ENCODE data around the gene KBTBD6.
"Not testable (repeated sequence)": the region's sequence is repeated elsewhere in the genome, so short reads cannot be mapped to it uniquely, and the experiment has no call there.

KBTBD6 gene

GRCh38 chr13:41132512-41133152 is at the start of gene KBTBD6:
KBTBD6 (minus strand) TSS chr13:41132802; CDS start chr13:41132511, 291 bp downstream.
- in situ Hi-C loops (cut with MboI; ENCODE audit: low sequenced_read_pairs), result no loop called here

- in situ Hi-C loops (cut with MboI; ENCODE audit: low sequenced_read_pairs), result no loop called here
Observed at GRCh38 chr13:41182231-41182630, 49.6 kb upstream of the KBTBD6 start.

DNA sequence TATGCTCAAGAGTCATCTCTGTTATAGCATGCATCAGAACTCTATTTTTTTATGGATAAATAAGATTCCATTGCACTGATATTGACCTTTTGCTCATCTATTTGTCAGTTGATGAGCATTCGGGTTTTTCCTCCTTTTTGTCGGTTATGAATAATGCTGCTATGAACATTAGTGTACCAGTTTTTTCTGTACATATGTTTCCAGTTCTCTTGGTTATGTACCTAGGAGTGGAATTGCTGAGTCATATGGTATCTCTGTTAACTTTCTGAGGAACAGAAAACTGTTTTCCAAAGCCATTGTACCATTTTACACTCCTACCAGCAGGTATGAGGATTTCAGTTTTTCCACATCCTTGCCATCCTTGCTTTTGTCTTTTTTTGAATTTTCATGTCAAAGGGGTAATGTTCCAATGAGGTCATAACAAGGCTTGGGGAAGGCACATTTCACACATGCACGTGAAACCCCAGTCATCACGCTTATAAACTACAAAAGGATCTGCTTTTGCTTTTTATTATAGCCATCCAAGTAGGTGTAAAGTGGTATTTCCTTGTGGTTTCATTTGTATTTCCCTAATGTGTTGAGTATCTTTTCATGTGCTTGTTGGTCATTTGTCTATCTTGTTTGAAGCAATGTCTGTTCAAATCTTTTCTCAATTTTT is 47.1 kb upstream of the KBTBD6 start:
- in situ Hi-C loops (cut with MboI; ENCODE audit: low sequenced_read_pairs), result no loop called here

GRCh38 chr13:41178040-41178439 is 45.4 kb upstream of the KBTBD6 start:
- in situ Hi-C loops (cut with MboI; ENCODE audit: low sequenced_read_pairs), result no loop called here

GRCh38 chr13:41177616-41178015 is 45.0 kb upstream of the KBTBD6 start:
- in situ Hi-C loops (cut with MboI; ENCODE audit: low sequenced_read_pairs), result no loop called here

GRCh38 chr13:41175576-41175975 is 43.0 kb upstream of the KBTBD6 start:
- in situ Hi-C loops (cut with MboI; ENCODE audit: low sequenced_read_pairs), result not testable (repeated sequence)

DNA sequence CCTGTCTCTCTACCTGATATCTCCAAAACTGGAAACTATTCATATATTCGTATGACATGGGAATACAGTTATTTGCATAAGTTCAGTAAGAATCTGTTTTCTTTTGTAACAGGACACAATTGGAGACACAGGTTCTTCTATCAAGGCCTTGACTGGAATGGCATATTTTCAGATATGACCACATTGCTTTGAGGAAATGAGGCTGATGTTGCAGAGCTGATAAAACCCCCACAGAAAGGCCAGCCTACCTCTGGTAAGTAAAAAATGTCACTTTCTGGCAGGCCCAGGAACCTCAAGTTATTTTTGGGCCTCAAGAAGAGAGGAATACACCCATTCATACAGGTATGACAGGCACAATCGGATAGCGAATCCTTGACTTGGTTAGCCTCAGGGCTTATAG is 29.5 kb upstream of the KBTBD6 start:
- in situ Hi-C loops (cut with MboI; ENCODE audit: low sequenced_read_pairs), result no loop called here

- in situ Hi-C loops (cut with MboI; ENCODE audit: low sequenced_read_pairs), result no loop called here
Observed at GRCh38 chr13:41159174-41159573, 26.6 kb upstream of the KBTBD6 start.

DNA sequence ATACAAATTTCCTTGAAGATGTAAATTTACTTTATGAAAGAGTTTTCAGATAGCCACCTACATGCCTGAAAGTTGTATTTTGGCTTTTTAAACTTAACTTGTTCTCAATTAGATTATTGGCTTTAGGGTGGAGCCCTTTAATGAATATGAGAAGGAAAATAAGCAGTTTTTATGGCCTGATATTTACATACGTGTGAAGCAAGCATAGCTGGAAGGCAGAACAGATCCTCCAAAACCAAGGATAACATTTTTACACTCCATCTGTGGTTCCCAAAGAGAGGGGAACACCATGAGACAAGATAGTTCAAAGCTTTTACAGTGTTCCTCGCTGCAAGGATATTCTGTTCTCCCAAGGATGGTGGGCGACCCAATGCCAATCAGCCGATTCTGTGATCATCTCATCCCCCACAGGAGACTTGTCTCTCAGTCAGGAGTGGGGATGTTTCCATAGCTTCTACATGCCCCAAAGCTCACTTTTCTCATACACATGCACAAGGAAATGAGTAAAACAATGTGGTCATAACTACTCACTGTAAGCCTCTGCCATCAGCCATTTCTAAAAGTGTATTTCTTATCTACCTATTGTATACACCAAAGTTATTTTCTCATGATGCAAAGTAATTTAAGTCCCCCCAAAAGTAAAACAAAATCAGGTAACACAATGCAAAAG is 24.6 kb upstream of the KBTBD6 start:
- in situ Hi-C loops (cut with MboI; ENCODE audit: low sequenced_read_pairs), result no loop called here

DNA sequence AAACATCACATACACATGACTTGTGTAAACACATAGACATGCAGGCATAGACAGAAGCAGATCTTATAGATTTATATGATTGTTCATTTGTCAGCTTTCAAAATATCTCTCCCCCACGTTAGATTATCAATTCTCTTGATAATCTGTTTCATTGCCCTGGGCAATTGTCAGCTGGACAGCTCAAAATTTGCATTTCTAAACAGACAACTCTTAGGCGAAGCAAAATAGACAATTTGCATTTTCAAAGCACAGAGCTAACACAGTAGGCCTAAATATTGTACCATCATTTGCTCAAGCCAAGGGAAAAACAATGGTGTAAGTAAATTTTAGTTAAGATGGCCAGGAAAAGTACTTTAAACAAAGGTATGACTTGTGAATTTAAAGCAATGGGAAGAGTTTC is 24.0 kb upstream of the KBTBD6 start:
- in situ Hi-C loops (cut with MboI; ENCODE audit: low sequenced_read_pairs), result no loop called here

DNA sequence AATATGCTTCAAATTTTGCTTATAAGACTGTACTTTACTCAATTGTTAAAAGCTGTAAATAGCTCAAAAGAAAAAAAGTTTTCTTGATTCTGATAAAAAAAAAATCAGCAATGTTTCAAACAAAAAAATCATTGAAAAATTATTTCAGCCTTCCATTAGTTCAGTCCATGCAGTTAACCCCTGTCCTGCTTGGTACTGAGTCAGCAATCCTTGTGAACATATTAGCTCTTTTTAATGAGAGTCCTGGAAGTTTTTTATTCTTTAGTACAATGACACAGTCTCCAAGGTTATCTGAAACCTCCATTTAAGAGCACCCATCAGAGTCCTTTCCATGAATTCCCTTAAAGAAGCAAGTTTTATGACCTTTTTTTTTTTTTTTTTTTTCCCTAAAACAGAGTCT is 21.4 kb upstream of the KBTBD6 start:
- in situ Hi-C loops (cut with MboI; ENCODE audit: low sequenced_read_pairs), result no loop called here

- in situ Hi-C loops (cut with MboI; ENCODE audit: low sequenced_read_pairs), result no loop called here
Observed at GRCh38 chr13:41152005-41152404, 19.4 kb upstream of the KBTBD6 start.

DNA sequence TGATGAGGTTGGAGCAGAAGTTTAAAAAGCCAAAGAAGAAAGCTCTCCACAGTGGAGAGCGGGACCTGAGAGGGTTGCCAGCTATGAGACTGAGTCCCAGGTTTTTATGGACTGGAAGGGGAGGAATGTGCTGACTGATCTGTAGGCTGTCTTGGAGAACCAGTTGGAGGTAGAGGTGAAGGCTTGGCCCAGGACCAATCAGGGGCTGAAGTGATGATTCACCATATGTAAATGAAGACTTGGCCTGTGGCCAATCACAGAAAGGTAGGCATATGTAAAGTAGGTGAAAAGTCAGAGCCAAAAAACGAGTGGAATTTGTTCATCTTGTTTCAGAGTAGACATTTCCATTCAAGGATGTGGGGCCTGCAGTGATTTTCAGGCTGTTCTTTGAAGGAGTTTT is 17.5 kb upstream of the KBTBD6 start:
- in situ Hi-C loops (cut with MboI; ENCODE audit: low sequenced_read_pairs), result no loop called here

- in situ Hi-C loops (cut with MboI; ENCODE audit: low sequenced_read_pairs), result no loop called here
Observed at GRCh38 chr13:41148419-41149283, 16.0 kb upstream of the KBTBD6 start.

- in situ Hi-C loops (cut with MboI; ENCODE audit: low sequenced_read_pairs), result no loop called here
Observed at GRCh38 chr13:41145136-41145908, 12.7 kb upstream of the KBTBD6 start.

DNA sequence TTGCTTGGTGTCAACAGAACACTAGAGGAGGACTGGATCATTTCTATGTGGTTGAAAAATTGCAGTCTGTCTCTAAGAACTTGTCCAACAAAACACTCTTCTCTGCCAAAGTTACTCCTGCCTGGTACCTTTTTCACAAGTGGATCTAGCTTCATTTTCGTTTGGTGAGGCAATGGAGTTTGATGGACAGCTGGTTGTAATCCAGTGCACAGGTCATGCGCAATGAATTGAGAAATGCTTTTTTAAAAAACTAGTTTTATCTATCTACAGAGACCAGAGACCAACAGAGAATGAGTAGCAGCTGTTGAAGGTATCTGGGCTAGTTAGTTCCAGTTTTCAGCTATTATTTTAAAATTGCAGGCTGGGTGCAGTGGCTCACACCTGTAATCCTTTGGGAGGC is 12.0 kb upstream of the KBTBD6 start:
- in situ Hi-C loops (cut with MboI; ENCODE audit: low sequenced_read_pairs), result no loop called here

DNA sequence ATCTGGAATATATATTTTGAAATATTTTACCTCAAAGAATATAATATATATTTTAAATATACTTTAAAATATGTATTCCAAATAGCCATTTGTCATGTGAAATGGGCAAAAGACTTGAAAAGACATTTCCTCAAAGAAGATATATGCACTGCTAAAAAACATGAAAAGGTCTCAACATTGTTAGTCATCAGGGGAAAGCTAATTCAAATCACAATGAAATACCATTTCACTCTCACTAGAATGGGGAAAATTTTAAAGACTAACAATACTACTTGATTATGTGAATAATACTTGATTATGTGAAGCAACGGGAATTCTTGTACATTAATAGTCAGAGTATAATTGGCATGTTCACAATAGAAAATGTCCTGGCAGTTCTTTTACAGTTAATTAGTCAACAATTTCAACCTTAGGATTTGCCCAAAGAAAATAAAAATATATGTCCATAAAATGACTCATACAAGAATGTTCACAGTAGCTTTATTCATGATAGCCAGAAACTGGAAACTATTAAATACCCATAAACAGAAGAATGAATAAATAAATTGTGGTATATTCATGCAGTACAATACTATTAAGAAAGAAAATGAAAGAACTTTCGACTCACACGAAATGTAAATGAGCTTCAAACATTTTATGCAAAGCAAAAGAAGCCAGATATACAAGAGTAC is 6.8 kb upstream of the KBTBD6 start:
- in situ Hi-C loops (cut with MboI; ENCODE audit: low sequenced_read_pairs), result no loop called here

- in situ Hi-C loops (cut with MboI; ENCODE audit: low sequenced_read_pairs), result no loop called here
Observed at GRCh38 chr13:41137951-41138350, 5.3 kb upstream of the KBTBD6 start.

DNA sequence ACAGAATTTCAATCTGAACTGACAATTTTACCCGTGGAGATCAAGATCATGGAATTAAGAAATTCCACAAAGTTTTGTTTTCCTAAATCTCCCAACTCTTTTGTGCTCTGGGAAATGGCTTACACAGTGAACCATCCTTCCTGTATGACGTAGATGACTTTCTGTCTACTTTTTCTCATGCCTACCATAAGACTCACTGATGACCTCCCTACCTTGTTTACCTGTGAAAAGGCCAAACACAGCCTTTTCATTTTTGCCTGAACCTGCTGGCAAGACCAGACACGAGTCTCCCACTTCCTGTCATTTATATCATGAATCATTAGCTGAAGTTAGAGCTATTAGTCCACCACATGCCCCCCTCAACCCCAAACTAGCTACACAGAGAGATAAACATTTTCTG is 4.6 kb upstream of the KBTBD6 start:
- in situ Hi-C loops (cut with MboI; ENCODE audit: low sequenced_read_pairs), result no loop called here

- in situ Hi-C loops (cut with MboI; ENCODE audit: low sequenced_read_pairs), result no loop called here
Observed at GRCh38 chr13:41136396-41137031, 3.9 kb upstream of the KBTBD6 start.

Measured in HL-60/S4 (cell line).